ENCODE results near the gene PGS1.

Gene PGS1

GRCh38 chr17:78418326-78419026 lies 40.0 kb downstream of the PGS1 start:
- peaks cover 35% of the 10 kb centered on the region for H3K36me3 ChIP-seq (ENCODE audit: control insufficient read depth, low read depth, low read length)
- no peak overlapping the region for H3K27ac ChIP-seq (ENCODE audit: low read length)
- H3K4me3 ChIP-seq (ENCODE audit: low read length): no peak overlapping the region
- H3K9ac ChIP-seq (ENCODE audit: low read length): no peak overlapping the region
- H3K4me1 ChIP-seq (ENCODE audit: control insufficient read depth, low read depth, low read length): no peaks in the 10 kb centered on the region
- no peaks in the 10 kb centered on the region for H3K9me3 ChIP-seq (ENCODE audit: control insufficient read depth, low read depth, low read length)
- no peaks in the 10 kb centered on the region for H3K27me3 ChIP-seq (ENCODE audit: control insufficient read depth, insufficient read depth, low read length)

DNA sequence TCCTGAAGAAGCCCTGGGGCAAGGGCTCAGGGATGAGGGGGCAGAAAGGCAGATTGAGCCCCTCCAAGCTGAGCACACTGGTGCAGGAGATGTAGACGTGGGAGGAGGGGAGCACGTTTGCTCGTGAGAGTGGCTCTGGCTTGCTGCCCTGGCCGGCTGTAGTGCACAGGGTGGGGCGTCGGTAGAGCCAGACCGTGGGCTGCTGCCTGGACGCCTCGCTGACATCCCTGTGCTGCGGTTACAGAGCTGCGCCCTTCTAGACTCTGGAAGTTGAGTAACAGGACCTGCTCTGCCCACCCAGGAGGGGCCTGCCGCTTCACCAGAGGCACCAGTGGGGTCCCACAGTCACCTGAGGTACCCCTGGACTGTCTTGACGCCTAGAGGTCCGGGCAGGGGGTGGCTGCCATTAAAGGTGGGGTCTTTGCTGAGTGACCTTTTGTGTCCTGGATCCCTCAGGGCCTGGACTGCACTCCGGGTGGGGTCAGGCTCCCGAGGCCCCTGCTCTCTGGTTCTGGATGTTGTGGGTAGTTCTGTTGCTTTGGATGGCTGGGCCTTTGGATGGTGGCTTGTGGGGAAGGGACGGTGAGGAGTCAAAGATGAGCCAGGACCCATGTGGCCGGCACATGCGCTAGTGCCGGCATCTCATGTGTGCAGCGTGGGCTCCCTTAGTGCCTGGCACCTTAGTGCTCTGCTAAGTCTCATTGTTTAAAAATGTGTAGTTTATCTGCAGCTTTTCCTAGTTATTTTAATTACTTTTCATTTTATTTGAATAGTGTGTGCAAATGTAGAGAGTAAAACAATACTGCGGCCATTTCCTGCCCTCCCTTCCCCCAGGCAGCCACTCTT lies 41.7 kb downstream of the PGS1 start:
- Histone ChIP-seq H3K27ac (ENCODE audit: low read length) (no peak overlapping the region), H3K4me3 (ENCODE audit: low read length) (no peak overlapping the region), H3K36me3 (ENCODE audit: control insufficient read depth, low read depth, low read length) (peaks cover 44% of the 10 kb centered on the region), H3K9ac (ENCODE audit: low read length) (no peak overlapping the region), H3K9me3 (ENCODE audit: control insufficient read depth, low read depth, low read length) (no peaks in the 10 kb centered on the region), H3K27me3 (ENCODE audit: control insufficient read depth, insufficient read depth, low read length) (no peaks in the 10 kb centered on the region), H3K4me1 (ENCODE audit: control insufficient read depth, low read depth, low read length) (no peaks in the 10 kb centered on the region)

- no peak overlapping the region for H3K27ac ChIP-seq (ENCODE audit: low read length)
- no peaks in the 10 kb centered on the region for H3K4me1 ChIP-seq (ENCODE audit: control insufficient read depth, low read depth, low read length)
- H3K9me3 ChIP-seq (ENCODE audit: control insufficient read depth, low read depth, low read length): no peaks in the 10 kb centered on the region
- H3K9ac ChIP-seq (ENCODE audit: low read length): no peak overlapping the region
- no peak overlapping the region for H3K4me3 ChIP-seq (ENCODE audit: low read length)
- H3K27me3 ChIP-seq (ENCODE audit: control insufficient read depth, insufficient read depth, low read length): no peaks in the 10 kb centered on the region
- H3K36me3 ChIP-seq (ENCODE audit: control insufficient read depth, low read depth, low read length): peaks cover 47% of the 10 kb centered on the region
These were observed 42.7 kb downstream of the PGS1 start for GRCh38 chr17:78421084-78421533.

- no peaks in the 10 kb centered on the region for H3K27me3 ChIP-seq (ENCODE audit: control insufficient read depth, insufficient read depth, low read length)
- no peak overlapping the region for H3K9ac ChIP-seq (ENCODE audit: low read length)
- H3K4me1 ChIP-seq (ENCODE audit: control insufficient read depth, low read depth, low read length): no peaks in the 10 kb centered on the region
- H3K27ac ChIP-seq (ENCODE audit: low read length): no peak overlapping the region
- peaks cover 44% of the 10 kb centered on the region for H3K36me3 ChIP-seq (ENCODE audit: control insufficient read depth, low read depth, low read length)
- H3K4me3 ChIP-seq (ENCODE audit: low read length): no peak overlapping the region
- H3K9me3 ChIP-seq (ENCODE audit: control insufficient read depth, low read depth, low read length): no peaks in the 10 kb centered on the region
These were observed 43.3 kb downstream of the PGS1 start for GRCh38 chr17:78421534-78422266.

DNA sequence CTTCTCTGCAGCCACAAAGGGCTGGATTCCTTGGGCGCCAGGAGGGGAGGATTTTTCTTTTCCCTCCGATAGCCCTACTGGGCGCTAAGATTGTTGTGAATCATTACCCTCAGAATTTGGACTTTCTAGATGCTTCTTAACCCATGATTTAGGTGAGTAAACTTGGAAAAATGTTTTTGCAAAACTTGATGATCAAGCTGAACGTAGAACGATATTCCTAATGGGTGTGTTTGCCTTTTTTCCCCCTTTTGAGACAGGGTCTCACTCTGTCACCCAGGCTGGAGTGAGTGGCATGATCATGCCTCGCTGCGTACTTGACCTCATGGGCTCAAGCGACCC lies 43.8 kb downstream of the PGS1 start:
- Histone ChIP-seq H3K4me3 (ENCODE audit: low read length) (no peak overlapping the region), H3K4me1 (ENCODE audit: control insufficient read depth, low read depth, low read length) (no peaks in the 10 kb centered on the region), H3K9me3 (ENCODE audit: control insufficient read depth, low read depth, low read length) (no peaks in the 10 kb centered on the region), H3K36me3 (ENCODE audit: control insufficient read depth, low read depth, low read length) (peaks cover 40% of the 10 kb centered on the region), H3K27ac (ENCODE audit: low read length) (no peak overlapping the region), H3K27me3 (ENCODE audit: control insufficient read depth, insufficient read depth, low read length) (no peaks in the 10 kb centered on the region), H3K9ac (ENCODE audit: low read length) (no peak overlapping the region)

- Histone ChIP-seq H3K4me3 (ENCODE audit: low read length) (no peak overlapping the region), H3K9ac (ENCODE audit: low read length) (no peak overlapping the region), H3K9me3 (ENCODE audit: control insufficient read depth, low read depth, low read length) (no peaks in the 10 kb centered on the region), H3K4me1 (ENCODE audit: control insufficient read depth, low read depth, low read length) (no peaks in the 10 kb centered on the region), H3K27ac (ENCODE audit: low read length) (no peak overlapping the region), H3K27me3 (ENCODE audit: control insufficient read depth, insufficient read depth, low read length) (no peaks in the 10 kb centered on the region), H3K36me3 (ENCODE audit: control insufficient read depth, low read depth, low read length) (peaks cover 36% of the 10 kb centered on the region)
These were observed 44.6 kb downstream of the PGS1 start for GRCh38 chr17:78422872-78423588.

- H3K9ac ChIP-seq (ENCODE audit: low read length): no peak overlapping the region
- H3K36me3 ChIP-seq (ENCODE audit: control insufficient read depth, low read depth, low read length): peaks cover 35% of the 10 kb centered on the region
These were observed 45.7 kb downstream of the PGS1 start for GRCh38 chr17:78423961-78424675.

DNA sequence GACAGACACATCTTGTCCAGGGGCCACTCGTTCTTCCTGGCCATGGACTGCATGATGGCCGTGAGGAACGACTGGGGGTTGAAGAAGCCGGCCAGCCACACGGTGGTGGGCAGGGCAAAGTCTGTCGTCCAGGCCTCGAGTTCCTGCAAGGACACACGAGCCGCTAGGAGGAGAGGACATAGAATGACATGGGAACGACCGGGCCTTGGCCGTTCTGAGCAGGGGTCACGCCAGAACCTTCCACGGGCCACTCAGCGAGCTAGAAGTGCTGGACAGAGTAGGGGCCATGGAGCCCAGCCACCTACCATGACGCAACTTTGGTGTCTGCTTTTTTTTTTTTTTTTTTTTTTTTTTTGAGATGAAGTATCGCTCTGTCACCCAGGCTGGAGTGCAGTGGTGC lies 47.0 kb downstream of the PGS1 start:
- no peak overlapping the region for H3K27ac ChIP-seq (ENCODE audit: low read length)
- no peaks in the 10 kb centered on the region for H3K9me3 ChIP-seq (ENCODE audit: control insufficient read depth, low read depth, low read length)
- H3K4me3 ChIP-seq (ENCODE audit: low read length): no peak overlapping the region
- H3K27me3 ChIP-seq (ENCODE audit: control insufficient read depth, insufficient read depth, low read length): no peaks in the 10 kb centered on the region
- H3K36me3 ChIP-seq (ENCODE audit: control insufficient read depth, low read depth, low read length): peaks cover 26% of the 10 kb centered on the region
- H3K9ac ChIP-seq (ENCODE audit: low read length): no peak overlapping the region
- no peaks in the 10 kb centered on the region for H3K4me1 ChIP-seq (ENCODE audit: control insufficient read depth, low read depth, low read length)

More at GRCh38 chr17:78423961-78424675, 45.7 kb downstream of the PGS1 start:
- Histone ChIP-seq H3K27me3 (ENCODE audit: control insufficient read depth, insufficient read depth, low read length) (no peaks in the 10 kb centered on the region), H3K9me3 (ENCODE audit: control insufficient read depth, low read depth, low read length) (no peaks in the 10 kb centered on the region), H3K27ac (ENCODE audit: low read length) (no peak overlapping the region), H3K4me1 (ENCODE audit: control insufficient read depth, low read depth, low read length) (no peaks in the 10 kb centered on the region), H3K4me3 (ENCODE audit: low read length) (no peak overlapping the region)

- no peak overlapping the region for H3K27ac ChIP-seq (ENCODE audit: low read length)
- no peak overlapping the region for H3K4me3 ChIP-seq (ENCODE audit: low read length)
- H3K9me3 ChIP-seq (ENCODE audit: control insufficient read depth, low read depth, low read length): no peaks in the 10 kb centered on the region
- no peak overlapping the region for H3K9ac ChIP-seq (ENCODE audit: low read length)
- H3K27me3 ChIP-seq (ENCODE audit: control insufficient read depth, insufficient read depth, low read length): no peaks in the 10 kb centered on the region
- peaks cover 23% of the 10 kb centered on the region for H3K36me3 ChIP-seq (ENCODE audit: control insufficient read depth, low read depth, low read length)
- H3K4me1 ChIP-seq (ENCODE audit: control insufficient read depth, low read depth, low read length): peaks cover 5% of the 10 kb centered on the region
These were observed 47.9 kb downstream of the PGS1 start for GRCh38 chr17:78426293-78426879.

DNA sequence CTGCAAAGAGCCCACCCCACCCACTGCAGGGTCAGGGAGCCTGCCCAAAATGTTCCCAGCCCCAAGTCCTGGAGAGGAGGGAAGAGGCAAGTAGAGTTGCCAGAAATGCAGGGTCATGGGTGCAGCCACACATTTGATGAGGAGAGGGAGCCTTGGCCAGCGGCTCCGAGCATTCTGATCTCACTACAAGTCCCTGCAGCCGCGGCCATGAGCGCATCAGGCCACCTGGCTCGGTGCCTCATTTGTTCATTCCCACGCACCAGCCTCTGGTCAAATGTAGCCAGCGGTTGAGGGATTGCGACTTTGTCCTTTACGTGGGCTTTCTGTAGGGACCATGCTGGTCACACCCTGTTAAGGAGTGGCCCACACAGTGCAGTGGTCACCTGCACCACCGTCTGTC lies 48.7 kb downstream of the PGS1 start:
- Histone ChIP-seq H3K4me1 (ENCODE audit: control insufficient read depth, low read depth, low read length) (peaks cover 6% of the 10 kb centered on the region), H3K36me3 (ENCODE audit: control insufficient read depth, low read depth, low read length) (peaks cover 23% of the 10 kb centered on the region), H3K4me3 (ENCODE audit: low read length) (no peak overlapping the region), H3K27ac (ENCODE audit: low read length) (no peak overlapping the region), H3K9me3 (ENCODE audit: control insufficient read depth, low read depth, low read length) (no peaks in the 10 kb centered on the region), H3K27me3 (ENCODE audit: control insufficient read depth, insufficient read depth, low read length) (no peaks in the 10 kb centered on the region), H3K9ac (ENCODE audit: low read length) (no peak overlapping the region)
